Central memory CD4-positive, alpha-beta T cell (primary cell): ENCODE measurements around the gene DDX6.

ENCODE experiments used
- DNase-seq: peaks from one replicate; pipeline ENCODE4 v3.0.0; 2022

DDX6 gene

DNA sequence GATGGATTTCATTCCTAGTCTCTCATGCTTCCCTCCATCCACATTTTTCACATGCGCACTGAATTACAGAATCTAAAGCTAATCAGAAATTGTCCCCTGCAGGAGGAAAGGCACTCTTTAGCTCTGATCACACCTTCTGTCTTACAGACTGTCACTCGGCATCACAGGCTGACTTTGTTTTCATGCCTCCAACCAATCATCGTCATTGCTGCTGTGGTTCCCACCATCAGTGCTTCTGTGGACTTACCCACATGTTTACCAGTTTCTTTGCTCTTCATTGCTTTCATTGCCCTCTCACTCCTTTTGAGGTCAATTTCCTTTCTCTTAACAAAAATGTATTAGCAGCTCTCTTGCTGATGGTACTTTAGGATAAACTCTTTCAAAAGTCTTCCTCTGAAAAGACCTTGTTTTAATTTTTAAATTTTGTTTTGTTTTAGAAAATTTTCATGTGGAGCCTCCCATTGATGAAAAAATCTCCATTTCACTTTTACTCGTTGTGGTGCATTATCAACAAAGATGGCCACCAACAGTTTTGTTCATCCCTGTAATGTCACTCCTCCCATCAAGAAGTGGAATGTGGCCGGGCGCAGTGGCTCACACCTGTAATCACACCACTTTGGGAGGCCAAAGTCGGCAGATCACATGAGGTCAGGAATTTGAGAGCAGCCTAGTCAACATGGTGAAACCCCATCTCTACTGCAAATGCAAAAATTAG lies 91.3 kb downstream of the DDX6 start:
- DNase-seq = peak; percentile 86
